Central memory CD8-positive, alpha-beta T cell (primary cell): ENCODE data around the gene EPM2A.
"Not testable (repeated sequence)": the region's sequence is repeated elsewhere in the genome, so short reads cannot be mapped to it uniquely, and the experiment has no call there.

Experiments used
- ATAC-seq: fragments of 150-1000 bp; cut with Tn5 transposase; replicated peaks from 2 replicates; pipeline ENCODE4 v1.10.0; 2022; ENCODE audit warnings: mild to moderate bottlenecking, moderate FRiP score, moderate number of reproducible peaks; ENCODE audit not compliant: poor library complexity, severe bottlenecking; ENCODE audit errors: extremely low read depth
- DNase-seq, 2 donors: peaks; one replicate each; pipeline ENCODE4 v3.0.0; 2021; ENCODE audit warnings: low spot score in 2 of 2
- H3K27ac Mint-ChIP-seq: one replicate; pipeline ENCODE4 v1.8.0; 2022; ENCODE audit warnings: low read depth, mild to moderate bottlenecking, moderate library complexity, mixed read lengths
- H3K27me3 Mint-ChIP-seq: one replicate; pipeline ENCODE4 v1.8.0; 2022; ENCODE audit warnings: mixed read lengths
- H3K36me3 Mint-ChIP-seq: one replicate; pipeline ENCODE4 v1.8.0; 2022; ENCODE audit warnings: mild to moderate bottlenecking, moderate library complexity, mixed read lengths; ENCODE audit not compliant: insufficient read depth
- H3K4me1 Mint-ChIP-seq: one replicate; pipeline ENCODE4 v1.8.0; 2022; ENCODE audit warnings: mixed read lengths
- H3K4me3 Mint-ChIP-seq: one replicate; pipeline ENCODE4 v1.8.0; 2022; ENCODE audit warnings: mild to moderate bottlenecking, moderate library complexity, mixed read lengths
- H3K9me3 Mint-ChIP-seq: one replicate; pipeline ENCODE4 v1.8.0; 2022; ENCODE audit warnings: mixed read lengths

Gene EPM2A

DNA sequence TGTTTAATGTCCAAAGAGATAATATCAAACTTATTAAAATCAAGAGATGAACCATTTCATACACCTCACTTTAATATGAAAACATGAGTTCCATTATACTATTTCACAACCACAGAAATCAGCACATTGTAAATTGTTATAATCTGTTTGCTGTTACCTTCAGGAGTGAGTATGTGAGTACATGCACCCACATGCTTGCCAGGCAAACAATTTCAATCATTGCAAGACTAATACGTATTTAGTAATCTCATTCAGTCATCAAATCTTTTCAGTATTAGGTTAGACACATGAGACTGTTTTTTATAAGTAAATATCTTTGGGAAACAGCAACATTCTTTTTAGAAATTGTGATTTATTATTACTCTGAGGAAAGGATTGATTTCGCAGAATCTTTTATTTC lies 9.3 kb upstream of the EPM2A start:
- Mint-ChIP-seq H3K9me3 (no peaks in the 10 kb centered on the region), H3K27ac (no peak overlapping the region), H3K27me3 (peaks cover 7% of the 10 kb centered on the region), H3K4me1 (no peaks in the 10 kb centered on the region), H3K4me3 (no peak overlapping the region), H3K36me3 (peaks cover 2% of the 10 kb centered on the region)
- DNase-seq (no peak), ATAC-seq (no peak)

DNA sequence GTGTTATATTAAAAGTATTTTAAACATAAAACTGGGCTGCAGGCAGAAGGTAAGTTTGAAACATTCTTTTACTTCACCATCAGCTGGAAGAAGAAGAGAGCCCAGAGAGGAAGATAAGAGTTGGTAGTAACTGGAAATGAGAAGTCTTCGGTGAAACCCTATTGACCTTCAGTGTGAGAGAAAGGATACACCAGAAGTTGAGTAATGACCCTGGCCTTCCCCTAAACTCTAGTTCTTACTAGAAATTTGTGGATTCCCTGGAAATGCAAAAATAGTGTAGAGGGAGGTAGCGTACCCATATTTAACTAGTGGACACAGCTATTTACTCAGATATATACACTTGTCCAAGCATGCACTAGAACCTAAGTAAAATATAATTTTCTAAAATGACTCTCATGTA lies 8.0 kb upstream of the EPM2A start:
- DNase-seq (no peak), ATAC-seq (no peak)
- Mint-ChIP-seq H3K4me1 (no peaks in the 10 kb centered on the region), H3K4me3 (no peak overlapping the region), H3K36me3 (no peaks in the 10 kb centered on the region), H3K27ac (no peak overlapping the region), H3K27me3 (peaks cover 7% of the 10 kb centered on the region), H3K9me3 (no peaks in the 10 kb centered on the region)

DNA sequence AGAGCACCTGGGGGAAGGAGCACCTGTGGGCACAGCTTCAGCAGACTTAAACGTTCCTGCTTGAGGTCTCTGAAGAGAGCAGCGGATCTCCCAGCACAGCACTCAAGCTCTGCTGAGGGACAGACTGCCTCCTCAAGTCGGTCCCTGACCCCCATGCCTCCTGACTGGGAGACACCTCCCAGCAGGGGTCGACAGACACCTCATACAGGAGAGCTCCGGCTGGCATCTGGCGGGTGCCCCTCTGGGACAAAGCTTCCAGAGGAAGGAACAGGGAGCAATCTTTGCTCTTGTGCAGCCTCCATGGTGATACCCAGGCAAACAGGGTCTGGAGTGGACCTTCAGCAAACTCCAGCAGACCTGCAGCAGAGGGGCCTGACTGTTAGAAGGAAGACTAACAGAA lies 7.2 kb upstream of the EPM2A start:
- H3K4me3 Mint-ChIP-seq, H3K4me1 Mint-ChIP-seq, H3K27me3 Mint-ChIP-seq, H3K36me3 Mint-ChIP-seq, DNase-seq, H3K9me3 Mint-ChIP-seq, H3K27ac Mint-ChIP-seq, ATAC-seq: not testable (repeated sequence)

DNA sequence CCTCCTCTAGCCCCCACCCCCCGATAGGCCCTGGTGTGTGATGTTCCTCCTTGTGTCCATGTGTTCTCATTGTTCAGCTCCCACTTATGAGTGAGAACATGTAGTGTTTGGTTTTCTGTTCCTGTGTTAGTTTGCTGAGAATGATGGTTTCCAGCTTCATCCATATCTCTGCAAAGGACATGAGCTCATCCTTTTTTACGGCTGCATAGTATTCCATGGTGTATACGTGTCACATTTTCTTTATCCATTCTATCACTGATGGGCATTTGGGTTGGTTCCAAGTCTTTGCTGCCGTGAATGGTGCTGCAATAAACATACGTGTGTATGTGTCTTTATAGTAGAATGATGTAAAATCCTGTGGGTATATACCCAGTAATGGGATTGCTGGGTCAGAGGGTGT lies 4.4 kb upstream of the EPM2A start:
- ATAC-seq, H3K36me3 Mint-ChIP-seq, H3K4me1 Mint-ChIP-seq, H3K27ac Mint-ChIP-seq, H3K27me3 Mint-ChIP-seq, H3K9me3 Mint-ChIP-seq, H3K4me3 Mint-ChIP-seq, DNase-seq: not testable (repeated sequence)

DNA sequence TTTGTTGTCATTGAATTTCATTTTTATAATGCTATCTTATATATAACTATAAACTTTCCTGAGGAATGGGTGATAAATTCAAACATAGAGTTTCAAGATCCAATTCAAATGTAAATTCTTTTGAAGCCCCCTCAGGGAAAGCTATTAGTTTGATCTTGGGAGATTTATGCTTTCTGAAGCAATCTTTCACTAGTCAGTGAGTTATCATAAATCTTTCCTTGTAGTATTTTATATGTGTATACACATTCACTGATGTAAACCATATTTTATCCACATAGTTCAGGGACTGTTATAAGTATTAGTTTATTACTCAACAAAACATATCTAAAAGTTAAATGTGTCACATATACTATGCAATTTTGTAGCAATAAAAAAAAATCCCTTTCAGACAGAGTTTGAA lies 2.9 kb upstream of the EPM2A start:
- Mint-ChIP-seq H3K27me3 (peaks cover 7% of the 10 kb centered on the region), H3K4me1 (peaks cover 5% of the 10 kb centered on the region), H3K4me3 (no peak overlapping the region), H3K27ac (no peak overlapping the region), H3K9me3 (no peaks in the 10 kb centered on the region), H3K36me3 (peaks cover 5% of the 10 kb centered on the region)
- ATAC-seq, result no peak
- DNase-seq, result no peak

DNA sequence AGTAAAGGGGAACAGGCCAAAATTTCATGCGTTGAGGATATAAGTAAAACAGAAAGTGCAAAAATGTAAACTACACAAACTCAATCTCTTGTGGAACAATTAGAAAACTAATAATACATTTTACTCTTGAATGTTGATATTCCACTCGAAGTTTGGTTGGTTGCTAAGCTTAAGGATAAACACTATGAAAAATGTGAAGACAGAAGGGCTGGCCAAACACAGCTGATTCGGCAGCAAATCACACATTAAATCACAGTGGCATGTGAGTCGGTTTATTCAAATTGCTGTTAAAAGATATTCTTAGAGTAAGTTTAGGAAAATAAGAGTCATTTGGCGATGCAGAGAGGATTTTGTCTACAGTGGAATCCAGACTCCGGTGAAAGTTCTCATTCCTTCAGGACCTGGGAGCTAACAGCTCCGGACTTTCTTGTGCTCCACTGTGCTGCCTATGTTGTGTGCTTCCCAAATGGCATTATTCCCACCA lies 1.4 kb upstream of the EPM2A start:
- Mint-ChIP-seq H3K36me3 (peaks cover 5% of the 10 kb centered on the region), H3K4me3 (no peak overlapping the region), H3K27me3 (peaks cover 7% of the 10 kb centered on the region), H3K4me1 (peaks cover 5% of the 10 kb centered on the region), H3K27ac (peak overlapping the region; percentile 19), H3K9me3 (no peaks in the 10 kb centered on the region)
- no peak for DNase-seq
- ATAC-seq, result no peak

DNA sequence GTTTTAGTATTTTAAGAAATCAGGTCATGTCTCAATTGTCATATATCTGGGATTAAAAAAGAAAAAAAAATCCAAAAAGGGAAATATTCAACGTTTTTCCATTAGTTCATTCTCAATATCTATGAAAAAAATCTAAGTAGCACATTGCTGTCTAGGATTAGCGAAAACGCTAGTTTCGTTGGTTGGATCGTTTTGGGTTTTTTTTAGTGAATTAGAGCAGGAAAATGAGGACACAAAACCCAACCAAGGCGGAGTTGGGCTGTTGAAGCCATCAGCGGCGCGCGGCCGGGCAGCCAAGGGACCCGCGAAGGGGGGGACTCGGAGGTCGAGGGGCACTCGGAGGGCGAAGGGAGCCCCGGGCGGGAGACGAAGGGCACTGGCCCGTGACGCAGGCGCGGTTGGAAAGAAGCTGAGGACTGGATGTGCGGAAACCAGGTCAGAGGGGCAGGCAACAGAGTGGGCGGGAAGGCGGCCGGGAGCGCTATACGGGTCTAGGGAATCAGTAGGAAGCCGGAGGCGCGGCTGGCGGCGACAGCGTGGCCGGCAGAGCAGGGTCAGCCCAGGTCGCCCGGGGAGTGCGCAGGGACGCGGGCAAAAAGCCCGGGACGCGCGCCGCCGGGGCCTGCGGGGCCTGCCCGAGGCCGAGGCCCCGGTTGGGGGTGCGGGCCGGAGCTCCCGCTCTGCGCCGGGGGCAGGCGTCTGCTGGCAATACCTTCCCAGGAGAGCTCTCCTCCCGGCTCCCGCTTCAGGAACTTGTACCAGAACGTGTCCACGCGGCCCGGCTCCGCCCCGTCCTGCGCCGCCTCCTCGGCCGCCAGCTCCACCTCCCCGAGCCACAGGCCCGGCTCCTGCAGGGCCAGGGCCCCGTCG lies 599 bp downstream of the EPM2A start:
- DNase-seq (peak; percentile 28 to 46), ATAC-seq (peak; percentile 62)
- peak overlapping the region; percentile 99 for H3K4me3 Mint-ChIP-seq
- H3K27ac Mint-ChIP-seq, result peak overlapping the region; percentile 98
- peaks cover 5% of the 10 kb centered on the region for H3K36me3 Mint-ChIP-seq
- no peaks in the 10 kb centered on the region for H3K27me3 Mint-ChIP-seq
- H3K4me1 Mint-ChIP-seq, result peaks cover 5% of the 10 kb centered on the region
- H3K9me3 Mint-ChIP-seq, result no peaks in the 10 kb centered on the region

DNA sequence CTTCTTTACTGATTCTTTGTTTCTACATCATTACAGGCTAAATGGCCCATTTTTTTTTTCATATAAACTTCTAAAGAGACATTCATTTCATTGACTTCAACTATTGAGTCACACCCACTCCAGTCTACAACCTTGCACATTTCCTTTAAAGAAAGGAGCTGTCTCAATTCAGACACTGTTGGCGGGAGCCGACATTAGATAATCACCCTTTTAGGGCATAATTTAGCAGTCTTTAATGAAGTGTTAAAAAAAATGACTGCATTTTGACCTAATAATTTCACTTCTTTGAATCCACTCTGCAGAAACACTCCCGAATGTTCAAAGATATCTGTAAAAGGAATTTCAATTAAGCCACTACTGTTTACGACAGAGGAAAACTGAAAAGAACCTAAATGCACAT lies 1.5 kb downstream of the EPM2A start:
- peaks cover 5% of the 10 kb centered on the region for H3K4me1 Mint-ChIP-seq
- peak overlapping the region; percentile 99 for H3K4me3 Mint-ChIP-seq
- ATAC-seq (no peak), DNase-seq (no peak)
- peaks cover 5% of the 10 kb centered on the region for H3K36me3 Mint-ChIP-seq
- no peaks in the 10 kb centered on the region for H3K9me3 Mint-ChIP-seq
- no peaks in the 10 kb centered on the region for H3K27me3 Mint-ChIP-seq
- peak overlapping the region; percentile 98 for H3K27ac Mint-ChIP-seq

DNA sequence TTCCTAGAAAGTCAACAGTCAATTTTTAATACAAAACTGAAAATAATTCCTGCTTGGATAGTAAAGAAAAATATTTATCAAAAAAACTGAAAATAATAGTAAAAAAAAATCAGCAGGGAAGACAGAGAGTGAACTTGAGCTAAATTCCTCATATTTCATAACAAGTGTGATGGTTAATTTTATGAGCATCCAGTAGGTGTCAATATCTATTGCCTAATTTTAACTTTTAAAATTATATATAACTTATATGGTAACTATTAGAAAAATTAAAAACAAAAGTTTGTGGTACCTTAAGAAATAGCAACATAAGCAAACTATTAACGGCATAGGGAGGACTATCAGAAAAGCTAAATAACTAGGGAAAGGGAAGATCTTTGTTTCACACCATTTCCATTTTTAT lies 2.1 kb downstream of the EPM2A start:
- no peaks in the 10 kb centered on the region for H3K9me3 Mint-ChIP-seq
- no peak overlapping the region for H3K27ac Mint-ChIP-seq
- no peak for DNase-seq
- H3K4me1 Mint-ChIP-seq, result peaks cover 5% of the 10 kb centered on the region
- no peaks in the 10 kb centered on the region for H3K27me3 Mint-ChIP-seq
- ATAC-seq, result no peak
- no peak overlapping the region for H3K4me3 Mint-ChIP-seq
- peaks cover 5% of the 10 kb centered on the region for H3K36me3 Mint-ChIP-seq

DNA sequence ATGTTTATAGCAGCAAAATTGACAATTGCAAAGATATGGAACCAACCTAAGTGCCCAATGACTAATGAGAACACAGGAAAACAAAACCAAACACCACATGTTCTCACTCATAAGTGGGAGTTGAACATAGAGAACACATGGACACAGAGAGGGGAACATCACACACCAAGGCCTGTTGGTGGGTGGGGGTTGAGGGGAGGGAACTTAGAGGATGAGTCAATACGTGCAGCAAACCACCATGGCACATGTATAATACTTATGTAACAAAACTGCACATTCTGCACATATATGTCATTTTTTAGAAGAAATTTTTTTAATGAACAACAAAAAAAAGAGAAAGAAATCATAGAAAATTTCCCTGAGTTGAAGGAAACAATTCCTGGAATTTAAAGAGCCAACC lies 3.9 kb downstream of the EPM2A start:
- Mint-ChIP-seq H3K27me3 (no peaks in the 10 kb centered on the region), H3K4me1 (peaks cover 10% of the 10 kb centered on the region), H3K9me3 (no peaks in the 10 kb centered on the region), H3K36me3 (peaks cover 5% of the 10 kb centered on the region), H3K27ac (no peak overlapping the region), H3K4me3 (no peak overlapping the region)
- no peak for ATAC-seq
- DNase-seq, result no peak

DNA sequence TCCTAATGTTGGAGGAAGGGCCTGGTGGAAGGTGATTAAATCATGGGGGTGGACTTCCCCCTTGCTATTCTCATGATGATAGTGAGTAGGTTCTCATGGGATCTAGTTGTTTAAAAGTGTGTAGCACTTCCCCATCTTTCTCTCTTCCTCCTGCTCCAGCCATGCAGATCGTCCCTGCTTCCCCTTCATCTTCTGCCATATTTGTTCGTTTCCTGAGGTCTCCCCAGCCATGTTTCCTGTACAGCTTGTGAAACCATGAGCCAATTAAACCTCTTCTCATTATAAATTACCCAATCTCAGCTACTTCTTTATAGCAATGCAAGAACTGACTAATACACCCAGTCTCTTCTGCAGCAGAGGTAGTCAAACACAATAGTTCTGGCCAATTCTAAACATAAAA lies 5.4 kb downstream of the EPM2A start:
- Mint-ChIP-seq H3K27me3 (no peaks in the 10 kb centered on the region), H3K36me3 (peaks cover 5% of the 10 kb centered on the region), H3K27ac (no peak overlapping the region), H3K4me3 (no peak overlapping the region), H3K4me1 (peaks cover 15% of the 10 kb centered on the region), H3K9me3 (no peaks in the 10 kb centered on the region)
- ATAC-seq, result no peak
- no peak for DNase-seq

DNA sequence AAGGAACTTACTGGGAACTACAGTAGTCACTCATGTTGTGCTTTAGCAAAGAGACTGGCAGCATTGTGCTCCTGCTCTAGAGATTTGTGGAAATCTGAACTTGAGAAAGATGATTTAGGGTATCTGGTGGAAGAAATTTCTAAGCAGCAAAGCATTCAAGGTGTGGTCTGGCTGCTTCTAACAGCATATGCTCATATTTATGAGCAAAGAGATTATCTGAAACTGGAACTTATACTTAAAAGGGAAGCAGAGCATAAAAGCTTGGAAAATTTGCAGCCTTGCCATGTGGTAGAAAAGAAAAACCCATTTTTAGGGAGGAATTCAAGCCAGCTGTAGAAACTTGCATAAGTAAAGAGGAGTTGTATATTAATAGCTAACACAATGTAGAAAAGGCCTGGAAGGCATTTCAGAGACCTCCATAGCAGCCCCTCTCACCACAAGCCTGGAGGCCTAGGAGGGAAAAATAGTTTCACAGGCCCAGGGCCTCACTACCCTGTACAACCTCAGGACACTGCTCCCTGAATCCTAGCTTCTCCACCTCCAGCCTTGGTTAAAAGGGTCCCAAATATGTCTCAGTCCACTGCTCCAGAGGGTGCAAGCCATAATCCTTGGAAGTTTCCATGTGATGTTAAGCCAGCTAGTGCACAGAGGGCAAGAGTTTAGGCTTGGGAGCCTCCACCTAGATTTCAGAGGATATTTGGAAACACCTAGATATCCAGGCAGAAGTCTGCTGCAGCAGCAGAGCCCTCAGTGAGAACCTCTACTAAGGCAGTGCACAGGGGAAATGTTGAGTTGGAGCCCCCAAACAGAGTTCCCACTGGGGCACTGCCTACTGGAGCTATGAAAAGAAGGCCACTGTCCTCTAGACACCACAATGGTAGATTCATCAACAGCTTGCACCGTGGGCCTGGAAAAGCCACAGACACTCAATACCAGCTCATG lies 6.6 kb downstream of the EPM2A start:
- Mint-ChIP-seq H3K27me3 (no peaks in the 10 kb centered on the region), H3K4me1 (peaks cover 11% of the 10 kb centered on the region), H3K4me3 (no peak overlapping the region), H3K36me3 (no peaks in the 10 kb centered on the region), H3K27ac (no peak overlapping the region), H3K9me3 (no peaks in the 10 kb centered on the region)
- no peak for DNase-seq
- ATAC-seq, result no peak
